HCT116 (cell line): Measurements from ENCODE around the gene AKAP11. TPM values are rescaled to one million over a fixed set of nuclear protein-coding genes. Genes with fewer than 3 reads are reported as not detected.

Experiments used
- ATAC-seq: fragments of 200-7000 bp; cut with Tn5 transposase; 2 replicates; pipeline ENCODE4 v1.9.1; 2020; ENCODE audit warnings: mild to moderate bottlenecking, moderate library complexity
- BruUV-seq: library from RNA; stranded (reverse); fragments of 400-500 nt; replicated peaks from 2 replicates; lab custom pipeline; 2021; lab: Mats Ljungman, UMichigan
- CTCF ChIA-PET: fragments of 300-600 bp; sonication (Branson Sonifier 250); formaldehyde crosslinking; loops from one replicate; lab custom pipeline; 2021; ENCODE audit warnings: antibody characterized with exemption; lab: Charles Lee
- POLR2A ChIA-PET: fragments of 300-600, 350-600 bp; sonication (Branson Sonifier 250); formaldehyde crosslinking; loops from one replicate; lab custom pipeline; 2021; ENCODE audit warnings: antibody characterized with exemption; lab: Charles Lee
- RAD21 ChIA-PET, 2 experiments: fragments of 300-600 bp; sonication (Branson Sonifier 250); formaldehyde crosslinking; loops; one replicate each; lab custom pipeline; 2023; ENCODE audit warnings: low total read pairs in 2 of 2; ENCODE audit not compliant: uncharacterized antibody in 2 of 2, unreplicated experiment in 2 of 2, low non-redundant PET in 1 of 2; lab: Charles Lee
- DNase-seq: peaks from one replicate; pipeline ENCODE4 v3.0.0-alpha.2; 2010; ENCODE audit warnings: low read depth, low spot score
- H2AFZ ChIP-seq: fragments of 200-600 bp; shearing (Covaris generic), sonication (generic); 2 replicates; pipeline ENCODE4 v1.6.1; 2017; ENCODE audit warnings: low read depth, mixed run types, mixed read lengths, antibody characterized with exemption, low read length; ENCODE audit not compliant: poor library complexity, severe bottlenecking
- H3K27ac ChIP-seq: 2 replicates; pipeline ENCODE4 v1.5.1; 2012; ENCODE audit warnings: low read depth, low read length
- H3K27me3 ChIP-seq: fragments of 200-600 bp; sonication (generic); 2 replicates; pipeline ENCODE4 v1.6.1; 2016; ENCODE audit warnings: mixed run types, low read length, mixed read lengths; ENCODE audit not compliant: insufficient read depth
- H3K36me3 ChIP-seq, 2 experiments: fragments of 200-500 bp in 1 of 2; fragments of 200-600 bp in 1 of 2; sonication (Bioruptor generic) in 1 of 2; sonication (generic) in 1 of 2; 2 replicates each; pipeline versions ENCODE4 v1.5.1 to v1.6.1; 2014 to 2016; ENCODE audit warnings: low read length in 2 of 2, inconsistent platforms in 1 of 2, mixed read lengths in 1 of 2, mixed run types in 1 of 2; ENCODE audit not compliant: insufficient read depth in 2 of 2, control insufficient read depth in 1 of 2
- H3K4me1 ChIP-seq, 2 experiments: fragments of 200-600 bp in 1 of 2; sonication (generic) in 1 of 2; 2 replicates each; pipeline versions ENCODE4 v1.5.1 to v1.6.1; 2012 to 2017; ENCODE audit warnings: low read length in 2 of 2, inconsistent platforms in 1 of 2, mild to moderate bottlenecking in 1 of 2, mixed read lengths in 1 of 2, mixed run types in 1 of 2, moderate library complexity in 1 of 2; ENCODE audit not compliant: insufficient read depth in 2 of 2, control insufficient read depth in 1 of 2
- H3K4me2 ChIP-seq: fragments of 200-600 bp; sonication (generic); 2 replicates; pipeline ENCODE4 v1.6.1; 2017; ENCODE audit warnings: mixed run types, low read length, mixed read lengths
- H3K4me3 ChIP-seq, 2 experiments: fragments of 200-600 bp in 1 of 2; sonication (generic) in 1 of 2; replicated peaks in 1 of 2; 2 replicates each; pipeline ENCODE4 v1.5.1; 2011 to 2016; ENCODE audit warnings: low read length in 2 of 2, control low read depth in 1 of 2, low read depth in 1 of 2, mild to moderate bottlenecking in 1 of 2, mixed read lengths in 1 of 2, mixed run types in 1 of 2
- H3K79me2 ChIP-seq: fragments of 200-600 bp; sonication (generic); 2 replicates; pipeline ENCODE4 v1.6.1; 2017; ENCODE audit warnings: mild to moderate bottlenecking, mixed run types, low read length, moderate library complexity, mixed read lengths; ENCODE audit not compliant: insufficient read depth
- H3K9ac ChIP-seq: fragments of 200-600 bp; sonication (generic); 2 replicates; pipeline ENCODE4 v1.6.1; 2016; ENCODE audit warnings: low read length, mixed read lengths
- H3K9me2 ChIP-seq: fragments of 200-600 bp; sonication (generic), shearing (Covaris generic); 2 replicates; pipeline ENCODE4 v1.6.1; 2017; ENCODE audit warnings: mixed run types, mild to moderate bottlenecking, moderate library complexity; ENCODE audit not compliant: insufficient read depth
- H3K9me3 ChIP-seq, 2 experiments: fragments of 200-500 bp in 1 of 2; fragments of 200-600 bp in 1 of 2; sonication (Bioruptor generic) in 1 of 2; sonication (generic) in 1 of 2; 2 replicates each; pipeline ENCODE4 v1.6.1; 2014 to 2017; ENCODE audit warnings: low read length in 2 of 2, mixed read lengths in 2 of 2, inconsistent platforms in 1 of 2, low read depth in 1 of 2, mild to moderate bottlenecking in 1 of 2, mixed run types in 1 of 2, moderate library complexity in 1 of 2; ENCODE audit not compliant: control insufficient read depth in 1 of 2, insufficient read depth in 1 of 2
- H4K20me1 ChIP-seq: fragments of 200-600 bp; sonication (generic), shearing (Covaris generic); 2 replicates; pipeline ENCODE4 v1.6.1; 2017; ENCODE audit warnings: mixed run types, mild to moderate bottlenecking, moderate library complexity; ENCODE audit not compliant: insufficient read depth
- ATF3 ChIP-seq: IDR thresholded peaks from 2 replicates; pipeline ENCODE4 v1.6.1; 2012
- CEBPB ChIP-seq: IDR thresholded peaks from 2 replicates; pipeline ENCODE4 v1.6.1; 2012; ENCODE audit warnings: low read depth
- CTCF ChIP-seq, 3 experiments: fragments of 200-600 bp in 1 of 3; sonication (generic) in 1 of 3; IDR thresholded peaks in 2 of 3; conservative IDR thresholded peaks in 1 of 3; 2 replicates each; pipeline ENCODE4 v1.5.1; 2012 to 2017; ENCODE audit warnings: low read depth in 2 of 3, low read length in 2 of 3, antibody characterized with exemption in 1 of 3, borderline replicate concordance in 1 of 3, control low read depth in 1 of 3, mild to moderate bottlenecking in 1 of 3, mixed read lengths in 1 of 3, mixed run types in 1 of 3, moderate library complexity in 1 of 3; ENCODE audit not compliant: insufficient read depth in 1 of 3
- EGR1 ChIP-seq: IDR thresholded peaks from 2 replicates; pipeline ENCODE4 v1.6.1; 2012; ENCODE audit warnings: low read depth
- ELF1 ChIP-seq: IDR thresholded peaks from 2 replicates; pipeline ENCODE4 v1.6.1; 2012; ENCODE audit warnings: low read depth, borderline replicate concordance
- EZH2 ChIP-seq: fragments of 200-600 bp; sonication (generic); IDR thresholded peaks from 2 replicates; pipeline ENCODE4 v1.6.1; 2017; ENCODE audit warnings: antibody characterized with exemption, mixed run types
- EZH2phosphoT487 ChIP-seq: fragments of 200-600 bp; IDR thresholded peaks from 2 replicates; pipeline ENCODE4 v1.6.1; 2018; ENCODE audit warnings: antibody characterized with exemption, borderline replicate concordance
- POLR2AphosphoS5 ChIP-seq: IDR thresholded peaks from 2 replicates; pipeline ENCODE4 v1.6.1; 2011; ENCODE audit warnings: mild to moderate bottlenecking, low read depth, low read length, moderate library complexity
- RAD21 ChIP-seq: IDR thresholded peaks from 2 replicates; pipeline ENCODE4 v1.6.1; 2012; ENCODE audit warnings: low read depth, mild to moderate bottlenecking
- SIN3A ChIP-seq: IDR thresholded peaks from 2 replicates; pipeline ENCODE4 v1.6.1; 2012; ENCODE audit warnings: low read depth
- SP1 ChIP-seq: IDR thresholded peaks from 2 replicates; pipeline ENCODE4 v1.6.1; 2012; ENCODE audit warnings: low read depth
- SRF ChIP-seq: IDR thresholded peaks from 2 replicates; pipeline ENCODE4 v1.6.1; 2012; ENCODE audit warnings: low read depth
- TCF7L2 ChIP-seq: IDR thresholded peaks from 2 replicates; pipeline ENCODE4 v1.7.0; 2011; ENCODE audit warnings: borderline replicate concordance, inconsistent platforms; ENCODE audit not compliant: insufficient read depth, insufficient read length; ENCODE audit errors: extremely low read depth
- YY1 ChIP-seq: IDR thresholded peaks from 2 replicates; pipeline ENCODE4 v1.6.1; 2011; ENCODE audit warnings: low read length, low read depth, moderate library complexity, mild to moderate bottlenecking; ENCODE audit not compliant: insufficient replicate concordance; ENCODE audit errors: extremely low read depth
- ZBTB33 ChIP-seq: IDR thresholded peaks from 2 replicates; pipeline ENCODE4 v1.6.1; 2011; ENCODE audit warnings: mild to moderate bottlenecking, low read length, moderate library complexity; ENCODE audit not compliant: insufficient replicate concordance; ENCODE audit errors: extremely low read depth
- ZFX ChIP-seq: fragments of 450-650 bp; IDR thresholded peaks from 2 replicates; pipeline ENCODE4 v1.6.1; 2017
- ZNF274 ChIP-seq: fragments of 200-500 bp; sonication (Bioruptor generic); IDR thresholded peaks from 2 replicates; pipeline ENCODE4 v1.6.1; 2014; ENCODE audit warnings: mild to moderate bottlenecking, low read depth, low read length, inconsistent platforms
- intact Hi-C: fragments of 100-400 bp; cut with micrococcal nuclease; formaldehyde crosslinking; loops from 2 replicates; pipeline ENCODE4 v1.10.0; 2022
- total RNA-seq: library from RNA; stranded (reverse); gene quantifications from one replicate; pipeline ENCODE4 v1.2.1, GENCODE V29; 2021; ENCODE audit not compliant: unreplicated experiment

AKAP11 gene
- total RNA-seq, 1 experiment from 2014 or later = 21.7 TPM

- no TSS peak for BruUV-seq
- no peaks in the 10 kb centered on the region for H3K27me3 ChIP-seq
- ChIA-PET RAD21 (no interaction called here), POLR2A (no interaction called here), CTCF (no interaction called here)
- DNase-seq (no peak), ATAC-seq (no peak)
- no peaks in the 10 kb centered on the region for H3K9me3 ChIP-seq
- no peak overlapping the region for H3K4me2 ChIP-seq
- H4K20me1 ChIP-seq = no peaks in the 10 kb centered on the region
- intact Hi-C loops = no loop called here
- no peak overlapping the region for H2AFZ ChIP-seq
- H3K9ac ChIP-seq = no peak overlapping the region
- H3K36me3 ChIP-seq = no peaks in the 10 kb centered on the region
- H3K27ac ChIP-seq = no peak overlapping the region
- no peak overlapping the region for H3K4me3 ChIP-seq
- H3K9me2 ChIP-seq = no peaks in the 10 kb centered on the region
- TF ChIP-seq ZNF274 (no peak), POLR2AphosphoS5 (no peak), EZH2 (no peak), YY1 (no peak), SIN3A (no peak), TCF7L2 (no peak), ELF1 (no peak)
- H3K79me2 ChIP-seq = peaks cover 59% of the 10 kb centered on the region
- H3K4me1 ChIP-seq = peaks cover 2 to 7% of the 10 kb centered on the region in 2 experiments
Measured at GRCh38 chr13:42277618-42278276, 5.8 kb downstream of the AKAP11 start.

GRCh38 chr13:42279080-42279479 lies 7.1 kb downstream of the AKAP11 start:
- Histone ChIP-seq H3K36me3 (no peaks in the 10 kb centered on the region), H3K9me2 (no peaks in the 10 kb centered on the region), H3K27me3 (no peaks in the 10 kb centered on the region), H3K9me3 (no peaks in the 10 kb centered on the region), H3K9ac (no peak overlapping the region), H3K4me1 (no peaks in the 10 kb centered on the region), H4K20me1 (no peaks in the 10 kb centered on the region), H3K27ac (no peak overlapping the region), H3K4me3 (no peak overlapping the region), H2AFZ (no peak overlapping the region), H3K4me2 (no peak overlapping the region), H3K79me2 (peaks cover 53% of the 10 kb centered on the region)
- CTCF ChIA-PET = no interaction called here
- no TSS peak for BruUV-seq
- POLR2A ChIA-PET = no interaction called here
- no peak for ATAC-seq
- no peak for DNase-seq
- intact Hi-C loops = no loop called here
- RAD21 ChIA-PET = no interaction called here
- TF ChIP-seq YY1 (no peak), ZFX (no peak), ATF3 (no peak), SRF (no peak), EZH2phosphoT487 (no peak), CTCF (IDR thresholded peaks at IDR 0.05 in 2 of 3, conservative IDR thresholded peaks at IDR 0.05 in 1 of 3; ENCODE audit: borderline replicate concordance in 1 of 3, insufficient read depth in 1 of 3, low read depth in 2 of 3, low read length in 2 of 3) (no peak), CEBPB (no peak), SP1 (no peak), POLR2AphosphoS5 (no peak), ELF1 (no peak), EGR1 (no peak), RAD21 (no peak), ZBTB33 (no peak)
